Astrocyte of the hippocampus (primary cell): ENCODE measurements around the gene DNM3.
A peak's percentile ranks its signal among the peaks of the same experiment; 100 is the strongest.
"Not testable (repeated sequence)": the region's sequence is repeated elsewhere in the genome, so short reads cannot be mapped to it uniquely, and the experiment has no call there.

ENCODE experiments used
- DNase-seq: peaks from one replicate; pipeline ENCODE4 v3.0.0; 2011; ENCODE audit warnings: low read depth, low spot score

Gene DNM3

GRCh38 chr1:171841050-171841910, at the start of gene DNM3:
DNM3 (plus strand) TSS chr1:171841498; CDS start chr1:171841657, 159 bp downstream.
- peak; percentile 92 for DNase-seq

DNA sequence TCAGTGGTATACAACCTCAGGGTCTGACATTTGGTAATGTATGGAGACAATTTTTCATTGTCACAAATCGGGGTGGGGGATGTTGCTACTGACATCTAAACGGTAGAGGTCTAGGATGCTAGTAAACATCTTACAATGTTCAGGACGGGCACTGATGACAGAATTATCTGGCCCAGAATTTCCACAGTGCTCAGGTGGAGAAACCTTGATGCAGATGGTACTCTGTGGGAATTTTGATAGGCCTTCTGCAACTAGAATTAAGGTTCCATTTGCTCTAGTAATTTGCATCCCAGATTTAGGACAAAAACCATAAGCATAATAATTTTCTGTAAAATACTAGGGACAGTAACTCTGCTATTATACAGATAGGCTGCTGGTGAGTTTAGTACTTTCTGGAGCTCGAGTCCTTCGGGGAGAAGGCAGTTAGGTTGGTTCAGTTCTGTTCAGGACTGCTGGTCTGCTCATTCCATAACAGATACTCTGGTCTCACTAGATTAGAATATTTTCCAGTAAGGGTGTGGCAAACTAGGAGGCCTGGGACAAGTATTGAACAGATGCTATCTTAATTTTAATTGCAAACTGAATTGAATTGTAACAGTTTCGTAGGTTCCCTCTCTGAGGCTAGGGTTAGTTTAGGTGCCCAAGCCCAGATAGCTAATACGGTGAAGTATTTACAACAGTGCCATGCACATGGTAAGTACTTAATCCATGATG, 48.5 kb upstream of the DNM3 start:
- no peak for DNase-seq

DNA sequence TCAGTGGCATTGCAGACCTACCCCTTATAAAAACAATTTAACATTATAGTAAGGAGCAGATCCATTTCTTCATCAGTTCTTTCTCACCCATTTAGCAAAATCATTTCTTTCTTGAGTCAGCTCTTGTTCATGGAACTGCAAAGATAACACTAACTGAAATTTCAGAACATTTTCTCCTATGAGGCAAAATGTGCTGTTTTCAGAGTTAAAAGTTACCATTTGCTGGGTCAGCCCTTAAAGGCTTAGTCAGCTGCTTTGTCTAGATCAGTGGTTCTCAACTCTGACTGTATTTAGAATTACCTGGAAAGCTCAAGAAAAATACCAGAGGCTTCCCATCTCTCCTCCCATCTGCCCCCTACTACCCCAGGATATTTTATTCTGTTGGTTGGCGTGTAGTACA, 47.7 kb upstream of the DNM3 start:
- no peak for DNase-seq

- peak; percentile 63 for DNase-seq
These were observed 47.2 kb upstream of the DNM3 start for GRCh38 chr1:171794085-171794484.

DNA sequence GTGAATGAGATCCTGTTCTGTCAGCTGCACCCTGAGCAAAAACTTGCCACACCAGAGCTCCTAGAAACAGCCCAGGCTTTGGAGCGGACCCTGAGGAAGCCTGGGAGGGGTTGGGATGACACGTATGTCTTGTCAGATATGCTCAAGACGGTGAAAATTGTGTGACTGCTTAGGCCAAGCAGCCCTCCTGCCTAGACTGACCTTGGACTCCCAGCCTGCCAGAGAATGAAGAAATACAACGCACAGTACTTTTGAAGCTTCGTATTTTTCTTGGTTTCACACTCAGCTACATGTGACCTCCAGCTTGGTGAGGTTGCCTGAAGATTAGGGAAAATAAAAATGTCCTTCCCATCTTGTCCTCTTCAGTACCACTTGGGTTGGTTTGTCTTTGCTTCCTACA, 44.7 kb upstream of the DNM3 start:
- DNase-seq: no peak

DNA sequence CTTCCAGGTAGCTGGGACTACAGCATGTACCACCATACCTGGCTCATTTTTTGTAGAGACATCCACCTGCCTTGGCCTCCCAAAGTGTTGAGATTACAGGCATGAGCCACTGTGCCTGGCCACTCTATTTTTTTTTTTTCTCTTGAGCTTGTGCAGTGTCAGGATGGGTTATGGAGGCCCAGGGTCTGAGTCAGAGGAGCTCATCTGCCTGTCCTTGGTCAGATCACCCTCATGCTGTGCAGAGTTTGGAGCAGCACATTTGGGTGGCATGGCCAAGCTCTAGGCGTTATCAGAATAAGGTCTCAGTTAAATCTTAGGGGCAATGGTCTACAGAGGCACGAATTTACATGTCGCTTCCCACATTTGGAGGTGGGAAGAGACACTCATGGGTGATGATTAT, 43.0 kb upstream of the DNM3 start:
- no peak for DNase-seq

GRCh38 chr1:171798765-171799164, 42.5 kb upstream of the DNM3 start:
- DNase-seq: no peak

GRCh38 chr1:171799166-171799565, 42.1 kb upstream of the DNM3 start:
- no peak for DNase-seq

DNA sequence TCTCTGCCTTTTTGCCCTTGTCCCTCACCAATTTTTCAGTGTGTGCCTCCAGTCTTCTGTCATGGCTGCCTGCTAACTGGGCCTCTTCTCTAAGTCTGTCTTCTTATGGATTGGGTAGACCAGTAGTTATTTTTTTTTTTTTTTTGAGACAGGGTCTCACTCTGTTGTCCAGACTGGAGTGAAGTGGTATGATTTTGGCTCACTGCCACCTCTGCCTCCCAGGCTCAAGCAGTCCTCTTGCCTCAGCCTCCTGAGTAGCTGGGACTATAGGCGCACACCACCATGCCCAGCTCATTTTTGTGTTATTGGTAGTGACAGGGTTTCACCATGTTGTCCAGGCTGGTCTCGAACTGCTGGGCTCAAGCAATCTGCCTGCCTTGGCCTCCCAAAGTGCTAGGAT, 41.6 kb upstream of the DNM3 start:
- DNase-seq: not testable (repeated sequence)

- DNase-seq: no peak
These were observed 41.0 kb upstream of the DNM3 start for GRCh38 chr1:171800342-171800741.

DNA sequence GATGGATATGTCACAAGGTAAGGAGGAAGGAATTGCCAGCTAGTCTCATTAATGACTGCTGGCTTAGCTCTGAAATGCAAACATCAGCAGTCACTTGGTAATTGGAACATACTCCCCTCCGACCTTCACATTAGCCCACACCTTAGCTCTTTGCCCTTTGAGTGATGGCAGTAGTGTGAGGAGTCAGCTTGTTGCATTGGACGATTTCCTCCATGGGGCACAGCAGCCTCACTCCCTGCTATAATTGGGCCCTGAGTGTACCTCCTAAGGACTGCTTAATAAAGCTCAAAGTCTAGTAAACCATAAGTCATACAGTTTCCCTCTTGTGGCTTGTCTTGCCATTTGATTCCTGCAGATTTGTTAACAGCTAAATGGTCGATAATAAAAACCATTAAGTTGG, 40.4 kb upstream of the DNM3 start:
- no peak for DNase-seq

DNA sequence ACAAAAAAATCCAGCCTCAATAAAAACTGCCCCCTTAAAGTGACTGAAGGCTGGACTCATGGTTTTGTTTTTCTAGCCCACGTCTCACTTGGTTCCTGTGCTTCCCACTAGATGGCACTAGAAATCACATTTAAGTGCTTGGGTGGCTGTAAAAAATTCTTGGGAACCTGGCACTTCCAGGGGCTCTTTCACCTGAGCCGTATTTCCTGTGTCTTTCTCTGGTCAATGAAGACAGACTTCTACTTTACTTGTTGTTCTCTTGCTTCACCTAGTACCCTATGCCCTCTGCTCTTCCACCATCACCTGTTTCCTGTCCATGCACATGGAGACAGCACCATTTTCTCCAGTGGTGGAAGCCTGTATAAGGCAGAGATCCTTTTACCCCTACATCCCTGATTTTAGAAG, 39.8 kb upstream of the DNM3 start:
- peak; percentile 65 for DNase-seq

DNA sequence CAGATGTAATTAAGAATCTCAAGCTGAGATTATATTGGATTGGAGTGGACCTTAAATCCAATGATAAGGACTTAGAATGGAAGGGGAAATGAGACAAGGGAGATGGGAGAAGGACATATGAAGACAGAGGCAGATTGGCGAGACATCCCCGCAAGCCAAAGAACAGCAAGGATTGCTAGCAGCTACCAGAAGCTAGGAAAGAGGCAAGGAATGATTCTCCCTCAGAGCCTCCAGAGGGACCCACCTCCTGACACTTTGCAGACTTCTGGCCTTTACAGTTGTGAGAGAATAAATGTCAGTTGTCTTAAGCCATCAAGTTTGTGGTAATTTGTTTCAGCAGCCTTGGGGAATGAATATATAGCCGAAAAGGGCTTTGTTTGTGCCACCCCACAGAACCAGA, 39.1 kb upstream of the DNM3 start:
- no peak for DNase-seq

DNA sequence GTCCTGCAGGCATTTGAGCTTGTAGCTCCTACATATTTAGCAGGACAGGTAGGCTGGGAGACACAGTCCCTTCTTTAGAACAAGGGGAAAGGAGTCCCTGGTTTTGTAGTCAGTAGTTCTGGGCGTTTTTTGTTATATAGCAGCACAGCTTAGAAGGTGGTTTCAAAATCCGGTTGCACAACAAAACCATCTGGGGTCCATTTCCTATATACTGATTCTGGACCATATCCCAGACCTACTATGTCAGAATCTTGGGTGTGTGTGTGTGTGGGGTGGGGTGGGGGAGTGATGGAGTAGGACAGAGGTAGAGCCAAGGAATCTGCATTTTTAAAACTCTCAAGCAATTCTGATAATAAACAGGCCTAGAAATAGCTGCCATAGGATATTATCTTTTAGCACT, 38.3 kb upstream of the DNM3 start:
- DNase-seq: no peak

DNA sequence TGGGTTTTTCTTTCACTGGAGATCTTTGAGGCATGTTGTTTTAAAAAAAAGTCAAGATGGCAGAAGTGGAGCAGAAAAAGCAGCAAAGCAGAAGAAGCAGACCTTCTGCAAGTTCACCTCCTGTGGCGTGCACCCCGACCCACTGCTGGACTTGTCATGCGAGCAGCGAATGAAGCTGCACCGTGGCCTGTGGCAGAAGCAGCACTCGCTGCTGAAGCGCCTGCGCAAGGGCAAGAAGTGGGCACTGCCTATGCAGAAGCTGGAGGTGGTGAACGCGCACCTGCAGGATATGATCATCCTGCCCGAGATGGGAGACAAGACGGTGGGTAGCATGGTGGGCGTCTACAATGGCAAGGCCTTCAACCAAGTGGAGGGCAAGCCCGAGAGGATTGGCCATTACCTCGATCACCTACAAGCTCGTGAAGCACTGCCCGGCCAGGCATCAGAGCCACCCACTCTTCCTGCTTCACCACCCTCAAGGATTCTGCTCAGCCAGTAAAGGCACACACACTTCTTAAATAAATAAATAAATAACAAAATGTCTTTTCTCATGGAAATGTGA, 37.8 kb upstream of the DNM3 start:
- no peak for DNase-seq

DNA sequence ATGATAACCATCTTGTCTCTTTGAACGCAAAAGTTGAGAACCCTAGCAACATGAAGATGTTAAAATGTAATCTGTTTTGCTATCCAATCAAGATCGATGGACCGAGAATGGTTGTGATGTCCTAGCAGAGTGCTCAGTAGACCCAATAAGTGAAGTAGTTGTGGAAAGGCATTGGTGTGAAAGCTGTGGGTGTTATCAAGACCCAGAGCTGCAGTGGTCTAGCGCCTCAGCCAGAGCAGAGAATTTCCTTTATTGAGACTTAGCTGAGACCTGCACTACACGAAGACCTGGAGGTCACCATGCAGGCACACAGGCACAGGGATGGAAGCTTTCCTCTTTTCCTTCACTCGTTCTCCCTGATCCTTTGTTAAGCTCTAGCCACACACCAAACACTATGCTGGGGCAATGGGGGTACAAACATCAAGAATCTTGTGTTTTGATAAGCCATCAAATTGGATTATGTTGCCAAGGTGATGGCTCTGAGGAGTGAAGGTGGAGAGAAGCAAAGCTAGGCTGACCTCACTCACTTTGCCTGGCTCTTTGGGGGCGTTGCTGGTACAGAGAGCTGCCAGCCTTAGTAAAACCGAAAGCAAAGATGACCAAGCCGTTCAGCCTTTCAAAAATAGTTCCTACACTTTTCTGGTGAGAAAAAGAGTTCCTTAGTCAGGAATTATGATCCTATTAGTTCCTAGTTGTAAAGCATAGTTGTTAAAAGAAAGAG, 35.7 kb upstream of the DNM3 start:
- DNase-seq: no peak

GRCh38 chr1:171807556-171807955, 33.7 kb upstream of the DNM3 start:
- DNase-seq: no peak

DNA sequence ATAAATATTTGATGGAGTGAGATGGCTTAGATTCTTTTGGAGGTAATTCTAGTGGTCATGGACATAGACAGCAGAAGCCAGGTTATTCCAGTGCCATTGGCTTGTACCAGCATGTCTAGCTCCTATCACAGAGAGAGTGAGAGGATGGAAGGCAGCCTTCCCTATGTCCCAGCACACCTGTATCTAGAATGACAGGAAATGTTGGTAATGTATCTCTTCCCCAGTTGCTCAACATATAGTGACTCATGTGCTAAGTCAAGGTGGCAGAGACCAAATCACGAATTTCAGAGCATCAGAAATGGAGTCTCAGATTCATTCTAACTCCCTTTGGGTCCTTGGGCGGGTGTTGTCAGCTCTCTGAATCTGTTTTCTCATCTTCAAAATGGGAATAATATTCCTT, 31.5 kb upstream of the DNM3 start:
- DNase-seq: no peak

- no peak for DNase-seq
These were observed 29.6 kb upstream of the DNM3 start for GRCh38 chr1:171811672-171812071.

DNA sequence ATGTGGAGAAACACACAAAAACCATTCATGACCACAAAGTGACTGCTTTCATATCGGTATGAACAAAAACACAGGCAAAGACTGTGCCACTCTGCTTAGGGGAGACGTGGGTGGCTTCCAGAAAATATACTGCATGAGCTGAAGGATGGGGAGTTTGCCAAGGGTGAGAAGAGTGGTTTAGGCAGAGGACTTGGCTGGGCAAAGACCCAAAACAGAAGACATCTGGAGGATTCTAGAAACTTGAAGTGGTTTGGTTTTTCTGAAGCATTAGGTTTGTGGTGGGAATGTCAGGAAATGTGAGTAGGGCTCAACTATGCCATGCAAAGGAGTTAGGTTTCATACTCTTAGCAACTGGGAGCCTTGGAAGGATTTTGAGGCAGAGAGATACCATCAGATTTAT, 26.6 kb upstream of the DNM3 start:
- DNase-seq: peak; percentile 70

GRCh38 chr1:171816300-171816901, 24.9 kb upstream of the DNM3 start:
- DNase-seq: no peak
